GM12873 (cell line): Measurements from ENCODE around the gene ARHGEF26.

Source experiments
- CTCF ChIP-seq: IDR thresholded peaks from 2 replicates; pipeline ENCODE4 v1.5.1; 2012; ENCODE audit warnings: low read depth, mild to moderate bottlenecking, moderate library complexity, low read length, control low read depth; ENCODE audit not compliant: insufficient read depth; ENCODE audit errors: missing control alignments

Gene ARHGEF26

DNA sequence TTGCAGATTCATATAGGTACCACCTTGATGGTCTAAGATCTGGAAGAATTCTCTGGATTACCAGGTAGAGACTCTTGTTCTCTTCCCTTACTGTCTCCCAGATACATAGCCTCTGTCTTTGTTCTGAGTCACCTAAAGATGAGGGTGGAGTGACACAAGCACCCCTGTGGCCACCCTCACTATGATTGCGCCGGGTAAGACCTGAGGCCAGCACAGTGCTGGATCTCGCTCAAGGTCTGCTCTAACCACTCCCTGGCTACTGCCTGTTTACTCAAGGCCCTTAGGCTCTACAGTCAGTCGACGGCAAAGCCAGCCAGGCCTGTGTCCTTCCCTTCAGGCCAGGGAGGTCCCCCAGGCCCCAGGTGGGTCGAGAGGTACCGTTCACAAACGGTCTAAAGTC is 88.3 kb downstream of the ARHGEF26 start:
- no peak for TF ChIP-seq CTCF

DNA sequence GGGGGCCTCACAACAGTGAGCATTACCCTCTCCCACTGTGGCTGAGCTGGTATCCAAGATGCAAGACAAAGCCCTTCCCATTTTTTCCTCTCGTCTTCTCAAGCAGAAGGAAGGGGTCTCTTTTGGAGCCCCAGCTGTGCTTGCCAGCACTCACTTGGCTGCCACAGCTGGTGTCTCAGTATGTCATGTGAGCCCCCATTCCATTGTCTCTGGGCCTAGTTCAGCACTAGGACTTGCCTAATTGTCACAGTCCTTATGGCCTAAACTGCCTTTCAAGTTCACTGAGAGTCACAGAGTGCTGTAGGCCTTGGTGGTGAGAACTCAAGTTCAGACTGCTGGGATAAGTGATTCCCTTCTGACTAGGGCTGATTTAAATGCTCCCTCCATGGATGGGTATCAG is 89.8 kb downstream of the ARHGEF26 start:
- no peak for TF ChIP-seq CTCF

- TF ChIP-seq CTCF: no peak
Measured at GRCh38 chr3:154214306-154214705, 93.1 kb downstream of the ARHGEF26 start.

- TF ChIP-seq CTCF: no peak
Measured at GRCh38 chr3:154217671-154218070, 96.5 kb downstream of the ARHGEF26 start.

DNA sequence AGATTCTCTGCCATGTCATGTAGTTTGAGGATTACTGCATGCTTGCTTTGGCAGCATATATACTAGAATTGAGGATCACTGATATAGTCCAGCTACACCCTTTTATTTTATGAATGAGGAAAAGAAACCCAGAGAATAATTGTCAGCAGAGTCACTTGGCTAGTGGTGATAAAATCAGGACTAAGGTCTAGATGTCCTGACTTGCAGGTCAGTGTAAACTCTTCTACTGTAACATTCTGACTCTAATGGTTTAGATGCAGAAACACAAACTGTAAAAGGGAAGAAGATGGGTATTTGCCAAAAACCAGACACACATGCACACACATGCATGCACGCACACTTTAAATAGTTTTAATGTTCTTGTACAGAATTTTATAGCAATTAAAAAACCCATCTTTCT is 97.5 kb downstream of the ARHGEF26 start:
- TF ChIP-seq CTCF: no peak

DNA sequence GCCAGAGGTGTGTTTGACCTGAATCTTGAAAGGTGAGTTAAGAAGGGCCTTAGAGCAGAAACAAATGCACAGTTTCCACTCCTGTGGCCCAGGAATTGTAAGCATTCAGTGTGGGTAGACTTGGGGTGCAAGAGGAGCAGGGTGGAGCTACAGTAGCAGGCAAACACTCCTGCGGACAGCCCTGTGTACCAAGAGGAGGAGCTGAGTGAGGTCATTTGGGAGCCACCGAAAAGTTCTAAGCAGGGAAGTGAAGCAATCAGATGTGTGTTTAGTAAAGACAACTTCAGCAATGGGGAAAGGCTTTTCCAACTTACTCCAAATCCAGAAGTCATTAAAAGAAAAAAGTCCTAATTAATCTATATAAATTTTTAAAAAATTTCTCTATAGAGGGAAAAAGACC is 99.3 kb downstream of the ARHGEF26 start:
- TF ChIP-seq CTCF: no peak

DNA sequence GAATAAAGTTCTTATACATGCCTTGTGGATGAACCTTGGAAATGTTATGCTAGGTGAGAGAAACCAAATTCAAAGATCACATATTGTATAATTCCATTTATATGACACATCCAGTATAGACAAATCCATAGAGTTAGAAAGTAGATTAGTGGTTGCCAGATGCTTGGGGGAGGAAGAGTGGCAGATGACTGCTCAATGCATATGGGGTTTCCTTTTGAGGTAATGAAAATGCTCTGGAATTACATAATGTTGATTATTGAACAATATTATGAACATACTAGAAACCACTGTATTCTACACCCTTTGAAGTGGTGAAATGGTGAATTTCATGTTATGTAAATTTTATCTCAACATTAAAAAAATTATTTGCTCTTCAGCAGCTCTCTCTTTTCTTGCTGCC is 102.3 kb downstream of the ARHGEF26 start:
- no peak for TF ChIP-seq CTCF
